H1 (cell line): Measurements from ENCODE around the gene BCAS1. TPM values are rescaled to one million over a fixed set of nuclear protein-coding genes. Genes with fewer than 3 reads are reported as not detected.

Experiments used
- TAF7 ChIP-seq: optimal IDR thresholded peaks from 2 replicates; pipeline ENCODE3; 2011; ENCODE audit warnings: low read depth, mild to moderate bottlenecking, inconsistent platforms, low read length, moderate library complexity, borderline replicate concordance
- TEAD4 ChIP-seq: IDR thresholded peaks from 2 replicates; pipeline ENCODE4 v1.6.1; 2012; ENCODE audit warnings: low read depth, low read length, inconsistent platforms, mixed read lengths
- polyA plus RNA-seq, 7 experiments: library from polyadenylated mRNA; depleted of rRNA in 3 of 7; stranded (reverse) in 5 of 7; unstranded in 2 of 7; fragments of >200 nt in 5 of 7; fragments of 200-250 nt in 2 of 7; gene quantifications; 1 replicate in 5 of 7; 2 replicates in 1 of 7; 4 replicates in 1 of 7; pipeline versions ENCODE4 v1.2.1 to v1.2.3, GENCODE V29; 2011 to 2013; ENCODE audit warnings: missing spikeins in 2 of 7, mixed read lengths in 2 of 7
- total RNA-seq: library from RNA; stranded (reverse); fragmentation: NEBNext Ultra II Directional; extraction: Animal tissue kit (Norgen Biotek cat#: 25700); gene quantifications from 2 replicates; pipeline ENCODE4 v1.2.1, GENCODE V29; 2021

Gene BCAS1
- total and polyA plus RNA-seq, 2 of the 8 experiments (the other 6 are each of a cell fraction or from before 2014, with no cell fraction given), result 0.06 to 0.19 TPM

DNA sequence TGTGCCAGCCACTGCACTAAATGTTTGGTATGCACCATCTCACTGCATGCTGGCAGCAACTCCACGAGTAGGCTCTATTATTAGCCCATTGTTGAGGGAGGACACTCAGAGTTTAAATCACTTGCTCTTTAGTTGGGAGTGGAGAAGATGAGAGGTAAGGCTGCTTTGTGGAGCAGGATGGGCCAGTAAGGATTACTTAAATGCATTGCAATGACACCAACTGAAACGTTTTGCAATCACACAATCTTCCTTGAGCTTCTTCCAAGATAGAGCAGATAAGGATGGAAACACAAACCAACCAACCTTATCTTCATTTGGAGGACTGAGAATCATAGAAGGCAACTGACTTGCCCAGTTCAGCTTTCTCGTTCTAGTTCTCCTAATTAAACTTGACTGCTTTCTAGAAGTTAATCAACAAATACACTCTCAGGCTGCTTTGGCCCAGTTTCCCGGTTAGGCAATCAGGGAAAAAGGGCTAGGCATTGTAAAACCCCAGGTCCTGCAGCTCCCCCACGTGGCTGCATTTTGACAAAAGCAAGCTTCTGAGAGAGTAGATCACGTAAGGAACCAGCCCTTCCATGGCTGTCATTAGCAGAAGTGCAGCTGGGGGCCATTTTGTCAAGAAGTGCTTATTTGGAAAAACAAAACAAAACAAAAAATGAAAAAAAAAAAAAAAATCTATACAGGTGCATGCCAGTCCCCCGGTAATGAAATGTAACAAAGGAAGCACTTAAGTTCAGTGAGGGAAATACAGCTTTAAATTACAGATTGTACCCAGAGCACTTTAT lies 130.6 kb downstream of the BCAS1 start (continued):
- TF ChIP-seq TEAD4, result 0 out of 2 replicates have a peak, but pooled peaks have one; percentile 21
- peak; percentile 87 for TF ChIP-seq TAF7
